Sigmoid colon (tissue), 4 donors: ENCODE results near the gene GRIK5.

Experiments used
- CTCF ChIP-seq, 4 experiments: fragments of 450-650 bp in 3 of 4; fragments of 200-600 bp in 1 of 4; IDR thresholded peaks; one replicate each; pipeline ENCODE4 v1.5.1; 2016 to 2019; ENCODE audit warnings: antibody characterized with exemption in 4 of 4, mild to moderate bottlenecking in 3 of 4, moderate library complexity in 2 of 4
- POLR2A ChIP-seq, 2 donors: fragments of 450-650 bp; IDR thresholded peaks; one replicate each; pipeline ENCODE4 v1.6.1; 2016; ENCODE audit warnings: antibody characterized with exemption in 2 of 2, mild to moderate bottlenecking in 2 of 2, moderate library complexity in 2 of 2
- POLR2AphosphoS5 ChIP-seq, 4 donors: sonication (generic); formaldehyde crosslinking; IDR thresholded peaks; one replicate each; pipeline ENCODE4 v1.6.1; 2017; ENCODE audit warnings: antibody characterized with exemption in 4 of 4

DNA sequence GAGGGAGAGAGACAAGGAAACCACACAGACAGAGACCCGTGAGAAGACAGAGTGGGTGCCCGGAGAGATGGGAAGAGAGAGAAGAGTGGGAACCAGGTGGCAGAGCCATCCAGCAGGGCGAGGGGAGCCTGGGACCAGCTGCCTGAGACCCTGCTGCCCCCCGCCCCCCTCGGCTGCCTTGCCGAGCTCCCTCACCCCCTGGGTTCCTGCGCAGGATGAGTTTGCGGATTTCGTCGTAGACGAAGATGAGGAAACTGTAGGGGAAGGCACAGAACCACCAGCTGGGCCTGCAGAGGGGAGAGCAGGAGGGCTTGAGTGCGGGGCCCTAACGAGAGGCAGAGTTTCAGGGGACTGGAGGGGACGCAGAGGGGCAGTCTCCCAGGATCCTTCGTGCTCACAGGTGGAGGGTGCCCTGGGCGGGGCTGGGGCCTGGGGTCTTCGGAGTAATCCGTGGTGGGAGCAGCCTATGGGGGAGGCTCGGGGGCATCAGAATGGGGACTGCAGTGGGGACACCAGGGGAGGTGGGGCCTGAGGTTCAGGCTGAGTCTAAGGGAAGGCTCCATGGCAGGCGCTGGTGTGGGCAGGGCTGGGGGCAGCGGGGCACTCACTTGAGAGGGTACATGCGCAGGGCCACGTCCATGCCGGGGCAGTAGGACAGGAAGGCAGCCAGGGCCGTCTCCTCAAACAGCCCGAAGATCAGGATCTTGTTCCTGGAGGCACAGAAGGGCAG, 102.8 kb downstream of the GRIK5 start:
- TF ChIP-seq CTCF (IDR thresholded peaks at IDR 0.05): no peak
- no peak for TF ChIP-seq POLR2AphosphoS5 (IDR thresholded peaks at IDR 0.05)
- no peak for TF ChIP-seq POLR2A (IDR thresholded peaks at IDR 0.05)
